Activated B cell treated with CpG ODN at 0.5 μM for 24 hours (primary cell): Measurements from ENCODE around the gene AFAP1L2. TPM values are rescaled to one million over a fixed set of nuclear protein-coding genes. Genes with fewer than 3 reads are reported as not detected.

Experiments
- ATAC-seq: fragments of 200-7000 bp; cut with Tn5 transposase; one replicate; pipeline ENCODE4 v1.10.0; 2021; ENCODE audit warnings: low read depth, mild to moderate bottlenecking, moderate library complexity
- CTCF ChIA-PET: fragments of 350-600 bp; sonication (Branson Sonifier 250); formaldehyde crosslinking; loops from one replicate; lab custom pipeline; 2021; ENCODE audit warnings: antibody characterized with exemption; lab: Charles Lee
- POLR2A ChIA-PET: fragments of 350-600 bp; sonication (Branson Sonifier 250); formaldehyde crosslinking; loops from one replicate; lab custom pipeline; 2021; ENCODE audit warnings: antibody characterized with exemption; lab: Charles Lee
- DNase-seq: peaks from one replicate; pipeline ENCODE4 v3.0.0; 2022
- H3K27ac Mint-ChIP-seq: one replicate; pipeline ENCODE4 v1.8.0; 2020; ENCODE audit warnings: mixed read lengths
- H3K27me3 Mint-ChIP-seq: one replicate; pipeline ENCODE4 v1.8.0; 2021; ENCODE audit warnings: mixed read lengths
- H3K36me3 Mint-ChIP-seq: one replicate; pipeline ENCODE4 v1.8.0; 2021; ENCODE audit warnings: low read depth, mixed read lengths
- H3K4me1 Mint-ChIP-seq: one replicate; pipeline ENCODE4 v1.8.0; 2021; ENCODE audit warnings: mixed read lengths
- H3K4me3 Mint-ChIP-seq: one replicate; pipeline ENCODE4 v1.8.0; 2020; ENCODE audit warnings: mild to moderate bottlenecking, mixed read lengths
- H3K9me3 Mint-ChIP-seq: one replicate; pipeline ENCODE4 v1.8.0; 2020; ENCODE audit warnings: mixed read lengths
- CTCF ChIP-seq: fragments of 200-600 bp; IDR thresholded peaks from one replicate; pipeline ENCODE4 v1.8.0; 2022; ENCODE audit warnings: antibody characterized with exemption, mild to moderate bottlenecking
- intact Hi-C: fragments of 100-400 bp; cut with micrococcal nuclease; formaldehyde crosslinking; loops from one replicate; pipeline ENCODE4 v1.15.1; 2024
- total RNA-seq: library from RNA; stranded (reverse); gene quantifications from 2 replicates; pipeline ENCODE4 v1.2.3, GENCODE V29; 2022

Gene AFAP1L2
- total RNA-seq, 1 donor from 2014 or later = 0.89 TPM

GRCh38 chr10:114261076-114261475, 143.2 kb downstream of the AFAP1L2 start:
- intact Hi-C loops = no loop called here
- ChIA-PET CTCF (no interaction called here), POLR2A (no interaction called here)
- Mint-ChIP-seq H3K4me1 (no peaks in the 10 kb centered on the region), H3K27ac (no peak overlapping the region), H3K9me3 (no peaks in the 10 kb centered on the region), H3K27me3 (no peaks in the 10 kb centered on the region), H3K4me3 (no peak overlapping the region), H3K36me3 (no peaks in the 10 kb centered on the region)
- no peak for TF ChIP-seq CTCF
- DNase-seq = no peak
- no peak for ATAC-seq

GRCh38 chr10:114260366-114260765, 143.9 kb downstream of the AFAP1L2 start:
- intact Hi-C loops = no loop called here
- ATAC-seq = no peak
- Mint-ChIP-seq H3K4me3 (no peak overlapping the region), H3K9me3 (no peaks in the 10 kb centered on the region), H3K27me3 (no peaks in the 10 kb centered on the region), H3K4me1 (peaks cover 2% of the 10 kb centered on the region), H3K36me3 (no peaks in the 10 kb centered on the region), H3K27ac (no peak overlapping the region)
- TF ChIP-seq CTCF = no peak
- ChIA-PET POLR2A (no interaction called here), CTCF (no interaction called here)
- DNase-seq = no peak

GRCh38 chr10:114259824-114260223, 144.5 kb downstream of the AFAP1L2 start:
- Mint-ChIP-seq H3K27me3 (no peaks in the 10 kb centered on the region), H3K27ac (no peak overlapping the region), H3K9me3 (no peaks in the 10 kb centered on the region), H3K36me3 (no peaks in the 10 kb centered on the region), H3K4me1 (peaks cover 3% of the 10 kb centered on the region), H3K4me3 (no peak overlapping the region)
- intact Hi-C loops = no loop called here
- no peak for TF ChIP-seq CTCF
- ChIA-PET POLR2A (no interaction called here), CTCF (no interaction called here)
- no peak for DNase-seq
- ATAC-seq = no peak

- ATAC-seq (no peak), DNase-seq (no peak)
- Mint-ChIP-seq H3K27ac (no peak overlapping the region), H3K4me3 (no peak overlapping the region), H3K36me3 (no peaks in the 10 kb centered on the region), H3K27me3 (peaks cover 2% of the 10 kb centered on the region), H3K4me1 (peaks cover 3% of the 10 kb centered on the region), H3K9me3 (no peaks in the 10 kb centered on the region)
- CTCF ChIA-PET = no interaction called here
- POLR2A ChIA-PET = no interaction called here
- no peak for TF ChIP-seq CTCF
- intact Hi-C loops = no loop called here
These were observed 145.9 kb downstream of the AFAP1L2 start for GRCh38 chr10:114258274-114258840.

GRCh38 chr10:114257498-114257897, 146.8 kb downstream of the AFAP1L2 start:
- TF ChIP-seq CTCF = no peak
- H3K36me3 Mint-ChIP-seq = no peaks in the 10 kb centered on the region
- peaks cover 2% of the 10 kb centered on the region for H3K27me3 Mint-ChIP-seq
- no peak overlapping the region for H3K27ac Mint-ChIP-seq
- CTCF ChIA-PET = no interaction called here
- peaks cover 3% of the 10 kb centered on the region for H3K4me1 Mint-ChIP-seq
- DNase-seq = no peak
- POLR2A ChIA-PET = no interaction called here
- ATAC-seq = no peak
- intact Hi-C loops = no loop called here
- H3K4me3 Mint-ChIP-seq = no peak overlapping the region
- no peaks in the 10 kb centered on the region for H3K9me3 Mint-ChIP-seq
